AG04449 (cell line): Measurements from ENCODE around the gene EIF2D.

Source experiments
- CTCF ChIA-PET: fragments of 350-600 bp; formaldehyde crosslinking; extraction: SDS; loops from one replicate; lab custom pipeline; 2021; ENCODE audit warnings: antibody characterized with exemption; lab: Yijun Ruan, JAX
- POLR2A ChIA-PET: fragments of 400-600, 350-600 bp; formaldehyde crosslinking; extraction: SDS; loops from one replicate; lab custom pipeline; 2020; ENCODE audit warnings: antibody characterized with exemption, inconsistent platforms; lab: Yijun Ruan, JAX
- DNase-seq: peaks from one replicate; pipeline ENCODE4 v3.0.0-alpha.2; 2010; ENCODE audit warnings: low read depth, low spot score
- H3K4me3 ChIP-seq: 2 replicates; pipeline ENCODE4 v1.5.1; 2011; ENCODE audit warnings: low read depth, mild to moderate bottlenecking, control low read depth, low read length
- TF ChIP-seq, protein P1 (sequence below): IDR thresholded peaks from one replicate; pipeline ENCODE4 v1.5.1; 2011; ENCODE audit warnings: mild to moderate bottlenecking, moderate library complexity, low read length, control low read depth, inconsistent platforms; ENCODE audit not compliant: insufficient read depth; ENCODE audit errors: missing control alignments

EIF2D gene

GRCh38 chr1:206608108-206608698 lies 4.1 kb downstream of the EIF2D start:
- ChIA-PET CTCF (interaction anchor here (0.6 to 11.5 kb wide), 21 partner anchors 12 to 714 kb away, joined by 3 to 265 read pairs (median 5); partner anchors contain the start of genes CD55 and DYRK3), POLR2A (no interaction called here)
- TF ChIP-seq, protein P1, sequence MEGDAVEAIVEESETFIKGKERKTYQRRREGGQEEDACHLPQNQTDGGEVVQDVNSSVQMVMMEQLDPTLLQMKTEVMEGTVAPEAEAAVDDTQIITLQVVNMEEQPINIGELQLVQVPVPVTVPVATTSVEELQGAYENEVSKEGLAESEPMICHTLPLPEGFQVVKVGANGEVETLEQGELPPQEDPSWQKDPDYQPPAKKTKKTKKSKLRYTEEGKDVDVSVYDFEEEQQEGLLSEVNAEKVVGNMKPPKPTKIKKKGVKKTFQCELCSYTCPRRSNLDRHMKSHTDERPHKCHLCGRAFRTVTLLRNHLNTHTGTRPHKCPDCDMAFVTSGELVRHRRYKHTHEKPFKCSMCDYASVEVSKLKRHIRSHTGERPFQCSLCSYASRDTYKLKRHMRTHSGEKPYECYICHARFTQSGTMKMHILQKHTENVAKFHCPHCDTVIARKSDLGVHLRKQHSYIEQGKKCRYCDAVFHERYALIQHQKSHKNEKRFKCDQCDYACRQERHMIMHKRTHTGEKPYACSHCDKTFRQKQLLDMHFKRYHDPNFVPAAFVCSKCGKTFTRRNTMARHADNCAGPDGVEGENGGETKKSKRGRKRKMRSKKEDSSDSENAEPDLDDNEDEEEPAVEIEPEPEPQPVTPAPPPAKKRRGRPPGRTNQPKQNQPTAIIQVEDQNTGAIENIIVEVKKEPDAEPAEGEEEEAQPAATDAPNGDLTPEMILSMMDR, result peak; percentile 77
- H3K4me3 ChIP-seq, result no peak overlapping the region
- DNase-seq, result no peak

- POLR2A ChIA-PET, result no interaction called here
- TF ChIP-seq, protein P1, result peak; percentile 53
- H3K4me3 ChIP-seq, result no peak overlapping the region
- DNase-seq, result no peak
- CTCF ChIA-PET, result interaction anchor here (0.8 to 11.5 kb wide), 19 partner anchors 10 to 893 kb away, joined by 3 to 265 read pairs (median 5); partner anchors contain the start of genes CD55 and DYRK3
These were observed 5.4 kb downstream of the EIF2D start for GRCh38 chr1:206606867-206607266.

- POLR2A ChIA-PET, result no interaction called here
- no peak for DNase-seq
- no peak overlapping the region for H3K4me3 ChIP-seq
- CTCF ChIA-PET, result interaction anchor here (0.7 to 11.5 kb wide), 3 partner anchors 58 to 440 kb away, joined by 3 to 265 read pairs (median 3); no protein-coding TSS in a partner anchor
- TF ChIP-seq, protein P1, result no peak
These were observed 7.4 kb downstream of the EIF2D start for GRCh38 chr1:206604861-206605260.

DNA sequence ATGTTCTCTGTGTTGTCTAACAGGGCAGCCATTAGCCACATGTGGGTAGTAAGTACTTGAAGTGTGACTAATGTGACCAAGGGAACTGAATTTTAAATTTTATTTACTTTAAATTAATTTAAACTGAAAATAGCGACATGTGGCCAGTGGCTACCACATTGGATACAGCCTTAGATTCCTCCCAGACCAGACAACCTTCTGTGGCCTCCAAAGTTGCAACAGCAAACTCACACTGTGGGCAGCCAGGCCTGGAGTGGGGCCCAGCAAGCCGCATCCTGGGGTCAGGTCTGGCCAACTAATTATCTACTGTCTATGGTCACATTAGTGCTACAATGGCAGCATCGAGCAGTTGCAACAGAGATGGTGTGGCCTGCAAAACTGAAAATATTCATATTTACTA lies 11.7 kb downstream of the EIF2D start:
- no peak for DNase-seq
- TF ChIP-seq, protein P1, result no peak
- ChIA-PET CTCF (interaction anchor here (2.2 to 12.4 kb wide), 5 partner anchors 9 to 110 kb away, joined by 5 to 136 read pairs (median 18); partner anchors contain the start of gene EIF2D), POLR2A (no interaction called here)
- H3K4me3 ChIP-seq, result no peak overlapping the region

DNA sequence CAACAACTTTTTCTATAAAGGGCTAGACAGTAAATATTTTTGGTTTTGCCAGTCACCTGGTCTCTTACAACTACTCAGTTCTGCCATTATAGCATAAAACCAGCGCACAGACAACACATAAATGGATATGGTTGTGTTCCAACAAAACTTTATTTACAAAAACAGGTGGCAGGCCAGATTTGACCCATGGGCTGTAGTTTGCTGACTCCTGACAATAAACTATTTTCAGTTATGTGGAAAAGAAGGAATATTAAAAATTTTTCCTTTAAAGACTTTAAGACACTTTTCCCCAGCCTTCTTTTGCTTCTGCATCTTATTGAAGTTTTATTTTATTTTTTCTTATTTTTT lies 16.0 kb downstream of the EIF2D start:
- H3K4me3 ChIP-seq, result no peak overlapping the region
- POLR2A ChIA-PET, result no interaction called here
- CTCF ChIA-PET, result interaction anchor here (0.8 to 12.4 kb wide), 4 partner anchors 12 to 52 kb away, joined by 3 to 136 read pairs (median 28); partner anchors contain the start of gene EIF2D
- no peak for DNase-seq
- TF ChIP-seq, protein P1, result no peak

GRCh38 chr1:206595581-206596318 lies 16.5 kb downstream of the EIF2D start:
- TF ChIP-seq, protein P1, result no peak
- ChIA-PET POLR2A (no interaction called here), CTCF (interaction anchor here (5.5 to 12.4 kb wide), 3 partner anchors 12 to 116 kb away, joined by 33 to 136 read pairs (median 52); partner anchors contain the start of gene EIF2D)
- DNase-seq, result no peak
- H3K4me3 ChIP-seq, result no peak overlapping the region
